Fibroblast of lung (primary cell): ENCODE data around the gene MOB1B. TPM values are rescaled to one million over a fixed set of nuclear protein-coding genes. Genes with fewer than 3 reads are reported as not detected.

Experiments used
- DNase-seq, 2 donors: peaks; one replicate each; pipeline versions ENCODE4 v3.0.0 to v3.0.0-alpha.2; 2010; ENCODE audit warnings: low read depth in 2 of 2
- H2AFZ ChIP-seq: 2 replicates; pipeline ENCODE4 v1.5.1; 2012; ENCODE audit warnings: low read length, control low read depth, inconsistent platforms
- H3K27ac ChIP-seq: 2 replicates; pipeline ENCODE4 v1.5.1; 2011; ENCODE audit warnings: low read length, control low read depth; ENCODE audit not compliant: insufficient read depth
- H3K27me3 ChIP-seq: 2 replicates; pipeline ENCODE4 v1.5.1; 2011; ENCODE audit warnings: mild to moderate bottlenecking, low read length; ENCODE audit not compliant: control insufficient read depth, insufficient read depth
- H3K36me3 ChIP-seq: 2 replicates; pipeline ENCODE4 v1.5.1; 2011; ENCODE audit warnings: low read length; ENCODE audit not compliant: control insufficient read depth, insufficient read depth
- H3K4me1 ChIP-seq: 2 replicates; pipeline ENCODE4 v1.5.1; 2011; ENCODE audit warnings: low read length; ENCODE audit not compliant: control insufficient read depth, insufficient read depth; ENCODE audit errors: extremely low read depth
- H3K4me2 ChIP-seq: 2 replicates; pipeline ENCODE4 v1.5.1; 2011; ENCODE audit warnings: low read length, control low read depth; ENCODE audit not compliant: insufficient read depth; ENCODE audit errors: extremely low read depth
- H3K4me3 ChIP-seq, 4 experiments: fragments of 200-600 bp in 1 of 4; sonication (generic) in 1 of 4; replicated peaks in 1 of 4; 2 replicates each; pipeline ENCODE4 v1.5.1; 2011 to 2016; ENCODE audit warnings: low read length in 4 of 4, low read depth in 3 of 4, mild to moderate bottlenecking in 3 of 4, control low read depth in 2 of 4, inconsistent platforms in 1 of 4, mixed read lengths in 1 of 4; ENCODE audit not compliant: insufficient read depth in 1 of 4; ENCODE audit errors: control extremely low read depth in 1 of 4
- H3K79me2 ChIP-seq: 2 replicates; pipeline ENCODE4 v1.5.1; 2012; ENCODE audit warnings: mild to moderate bottlenecking, low read length, inconsistent platforms; ENCODE audit not compliant: control insufficient read depth, insufficient read depth
- H3K9ac ChIP-seq: 2 replicates; pipeline ENCODE4 v1.5.1; 2011; ENCODE audit warnings: mild to moderate bottlenecking, low read length, control low read depth; ENCODE audit not compliant: insufficient read depth
- H3K9me3 ChIP-seq: 2 replicates; pipeline ENCODE4 v1.5.1; 2012; ENCODE audit warnings: low read depth, low read length; ENCODE audit not compliant: control insufficient read depth, insufficient read depth
- H4K20me1 ChIP-seq: 2 replicates; pipeline ENCODE4 v1.5.1; 2011; ENCODE audit warnings: low read length; ENCODE audit not compliant: control insufficient read depth, insufficient read depth; ENCODE audit errors: extremely low read depth
- CTCF ChIP-seq, 2 donors: IDR thresholded peaks in 1 of 2; conservative IDR thresholded peaks in 1 of 2; 1 replicate in 1 of 2; 2 replicates in 1 of 2; pipeline ENCODE4 v1.5.1; 2011 to 2012; ENCODE audit warnings: low read length in 2 of 2, control low read depth in 1 of 2, inconsistent platforms in 1 of 2, low read depth in 1 of 2, mild to moderate bottlenecking in 1 of 2
- EZH2 ChIP-seq: IDR thresholded peaks from 2 replicates; pipeline ENCODE4 v1.5.1; 2012; ENCODE audit warnings: low read length, control low read depth, mild to moderate bottlenecking; ENCODE audit errors: missing control alignments
- polyA plus RNA-seq, 2 donors: library from polyadenylated mRNA; depleted of rRNA in 1 of 2; stranded (reverse) in 1 of 2; unstranded in 1 of 2; fragments of >200 nt; gene quantifications; 2 replicates each; pipeline ENCODE4 v1.2.1, GENCODE V29; 2011 to 2012; ENCODE audit warnings: missing spikeins in 1 of 2
- total RNA-seq: library from RNA; depleted of rRNA; stranded (reverse); fragments of >200 nt; gene quantifications from 2 replicates; pipeline ENCODE4 v1.2.1, GENCODE V29; 2014

The MOB1B gene
- total and polyA plus RNA-seq, 2 donors (not counting 1 experiment from before 2014, with no cell fraction given): 17.5 to 20.7 TPM

- Histone ChIP-seq H3K4me3 (no peak overlapping the region), H4K20me1 (no peaks in the 10 kb centered on the region), H3K9me3 (no peaks in the 10 kb centered on the region), H3K79me2 (peaks cover 22% of the 10 kb centered on the region), H3K4me2 (no peak overlapping the region), H2AFZ (no peak overlapping the region), H3K4me1 (peaks cover 5% of the 10 kb centered on the region), H3K27ac (no peak overlapping the region), H3K9ac (no peak overlapping the region), H3K27me3 (no peaks in the 10 kb centered on the region), H3K36me3 (no peaks in the 10 kb centered on the region)
- peak in 1 of 2 donors; percentile 39 for DNase-seq
- TF ChIP-seq EZH2: no peak
- TF ChIP-seq CTCF (conservative IDR thresholded peaks at IDR 0.05 in 1 of 2, IDR thresholded peaks at IDR 0.05 in 1 of 2; ENCODE audit: low read depth in 1 of 2, low read length in 2 of 2): no peak
Measured at GRCh38 chr4:70954032-70954431, 51.9 kb downstream of the MOB1B start.

- H3K9me3 ChIP-seq: no peaks in the 10 kb centered on the region
- no peak for DNase-seq
- no peak overlapping the region for H3K4me3 ChIP-seq
- peaks cover 8% of the 10 kb centered on the region for H3K4me1 ChIP-seq
- no peak overlapping the region for H3K27ac ChIP-seq
- peak overlapping the region; percentile 13 for H3K4me2 ChIP-seq
- H3K27me3 ChIP-seq: no peaks in the 10 kb centered on the region
- TF ChIP-seq CTCF (conservative IDR thresholded peaks at IDR 0.05 in 1 of 2, IDR thresholded peaks at IDR 0.05 in 1 of 2; ENCODE audit: low read depth in 1 of 2, low read length in 2 of 2): no peak
- no peak for TF ChIP-seq EZH2
- no peaks in the 10 kb centered on the region for H4K20me1 ChIP-seq
- H2AFZ ChIP-seq: no peak overlapping the region
- no peaks in the 10 kb centered on the region for H3K36me3 ChIP-seq
- peaks cover 13% of the 10 kb centered on the region for H3K79me2 ChIP-seq
- no peak overlapping the region for H3K9ac ChIP-seq
Measured at GRCh38 chr4:70956549-70957210, 54.5 kb downstream of the MOB1B start.

GRCh38 chr4:70958681-70959080 is 56.5 kb downstream of the MOB1B start:
- H3K4me2 ChIP-seq: peak overlapping the region; percentile 65
- no peak overlapping the region for H3K4me3 ChIP-seq
- DNase-seq: peak; percentile 53 to 96

More at GRCh38 chr4:70958681-70959080, 56.5 kb downstream of the MOB1B start:
- Histone ChIP-seq H3K27ac (peak overlapping the region; percentile 61), H4K20me1 (no peaks in the 10 kb centered on the region), H3K27me3 (no peaks in the 10 kb centered on the region), H3K9me3 (no peaks in the 10 kb centered on the region), H3K9ac (no peak overlapping the region), H2AFZ (no peak overlapping the region), H3K79me2 (peaks cover 13% of the 10 kb centered on the region), H3K36me3 (no peaks in the 10 kb centered on the region), H3K4me1 (peaks cover 8% of the 10 kb centered on the region)
- no peak for TF ChIP-seq EZH2
- TF ChIP-seq CTCF (conservative IDR thresholded peaks at IDR 0.05 in 1 of 2, IDR thresholded peaks at IDR 0.05 in 1 of 2; ENCODE audit: low read depth in 1 of 2, low read length in 2 of 2): no peak
